ENCODE data around the gene DNM2. TPM values are rescaled to one million over a fixed set of nuclear protein-coding genes. Genes with fewer than 3 reads are reported as not detected.
"Not testable (repeated sequence)": the region's sequence is repeated elsewhere in the genome, so short reads cannot be mapped to it uniquely, and the experiment has no call there.

The DNM2 gene
- total RNA-seq, 3 donors from 2014 or later = 83.1 to 98.6 (median 84.5) TPM

DNA sequence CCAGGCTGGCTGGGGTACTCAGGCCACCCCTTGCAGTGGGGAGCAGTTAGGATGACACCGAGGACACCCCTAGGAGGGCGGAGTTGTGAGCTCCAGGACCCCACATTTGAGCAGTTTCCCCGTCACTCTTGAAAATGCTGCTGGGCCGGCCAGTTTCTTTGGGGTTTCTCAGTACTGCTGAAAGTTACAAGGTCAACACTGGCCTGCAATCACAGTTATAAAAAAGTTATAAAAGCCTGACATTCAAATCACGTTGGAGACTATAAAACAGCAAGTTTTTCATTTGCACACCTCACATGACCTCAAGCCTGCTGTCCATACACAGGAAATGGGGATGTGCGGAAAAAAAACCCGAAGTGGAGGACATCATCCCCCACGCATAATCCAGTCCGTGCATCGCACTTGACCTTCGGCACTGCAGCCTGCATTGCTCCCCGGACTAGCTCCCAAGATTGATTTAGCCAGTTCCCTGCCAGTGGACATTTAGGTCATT lies 27.0 kb downstream of the DNM2 start:
- H3K4me1 ChIP-seq = peaks cover 10 to 23% of the 10 kb centered on the region in 2 donors
- peak overlapping the region in 1 of 3 donors; percentile 6 for H3K4me3 ChIP-seq
- intact Hi-C loops (cut with DNase I; ENCODE audit: low total_unique reads) = no loop called here
- no peaks in the 10 kb centered on the region for H3K27me3 ChIP-seq
- H3K9me3 ChIP-seq = no peaks in the 10 kb centered on the region
- TF ChIP-seq POLR2AphosphoS5 (IDR thresholded peaks at IDR 0.05) = no peak
- no peak for TF ChIP-seq POLR2A (IDR thresholded peaks at IDR 0.05)
- peak overlapping the region; percentile 57 to 68 for H3K27ac ChIP-seq
- no peak for DNase-seq (ENCODE audit: low spot score in 2 of 2)
- H3K36me3 ChIP-seq = no peaks in the 10 kb centered on the region

DNA sequence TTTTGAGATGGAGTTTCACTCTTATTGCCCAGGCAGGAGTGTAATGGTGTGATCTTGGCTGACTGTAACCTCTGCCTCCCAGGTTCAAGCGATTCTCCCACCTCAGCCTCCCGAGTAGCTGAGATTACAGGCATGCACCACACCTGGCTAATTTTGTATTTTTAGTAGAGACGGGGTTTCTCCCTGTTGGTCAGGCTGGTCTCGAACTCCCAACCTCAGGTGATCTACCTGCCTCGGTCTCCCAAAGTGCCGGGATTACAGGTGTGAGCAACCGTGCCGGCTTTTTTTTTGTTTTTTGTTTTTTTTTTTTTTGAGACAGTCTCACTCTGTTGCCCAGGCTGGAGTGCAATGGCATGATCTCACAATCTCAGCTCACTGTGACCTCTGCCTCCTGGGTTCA lies 28.6 kb downstream of the DNM2 start:
- H3K4me3 ChIP-seq; intact Hi-C loops (cut with DNase I; ENCODE audit: low total_unique reads); H3K36me3 ChIP-seq; H3K27ac ChIP-seq; H3K27me3 ChIP-seq; DNase-seq (ENCODE audit: low spot score in 2 of 2); H3K9me3 ChIP-seq: not testable (repeated sequence)
- H3K4me1 ChIP-seq = peaks cover 10 to 28% of the 10 kb centered on the region in 2 donors

DNA sequence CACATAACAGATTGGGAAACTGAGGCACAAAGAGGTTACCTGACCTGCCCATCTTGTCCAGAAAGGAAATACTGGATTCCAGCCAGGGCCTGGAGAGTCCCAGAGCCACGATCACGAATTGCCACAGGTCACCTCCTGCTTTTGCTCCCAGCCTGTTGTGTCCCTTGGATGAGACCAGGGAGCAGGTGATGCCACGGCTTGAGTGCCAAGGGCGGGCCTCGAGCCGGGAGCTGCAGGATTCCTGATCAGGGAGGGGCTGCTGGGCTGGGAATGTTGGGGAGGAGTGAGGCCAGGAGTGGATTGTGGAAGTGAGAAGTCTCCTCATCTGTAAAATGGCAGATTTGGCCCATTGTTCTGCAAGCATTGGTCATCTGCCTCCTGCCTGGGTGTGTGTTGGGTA lies 29.4 kb downstream of the DNM2 start:
- Histone ChIP-seq H3K4me3 (no peak overlapping the region), H3K4me1 (peaks cover 10 to 31% of the 10 kb centered on the region in 2 donors), H3K27ac (peak overlapping the region; percentile 64 to 73), H3K27me3 (no peaks in the 10 kb centered on the region), H3K36me3 (no peaks in the 10 kb centered on the region), H3K9me3 (no peaks in the 10 kb centered on the region)
- DNase-seq (ENCODE audit: low spot score in 2 of 2) = no peak
- intact Hi-C loops (cut with DNase I; ENCODE audit: low total_unique reads) = no loop called here
- TF ChIP-seq POLR2A (IDR thresholded peaks at IDR 0.05) (no peak), POLR2AphosphoS5 (IDR thresholded peaks at IDR 0.05) (no peak)
- TF ChIP-seq, protein P1, sequence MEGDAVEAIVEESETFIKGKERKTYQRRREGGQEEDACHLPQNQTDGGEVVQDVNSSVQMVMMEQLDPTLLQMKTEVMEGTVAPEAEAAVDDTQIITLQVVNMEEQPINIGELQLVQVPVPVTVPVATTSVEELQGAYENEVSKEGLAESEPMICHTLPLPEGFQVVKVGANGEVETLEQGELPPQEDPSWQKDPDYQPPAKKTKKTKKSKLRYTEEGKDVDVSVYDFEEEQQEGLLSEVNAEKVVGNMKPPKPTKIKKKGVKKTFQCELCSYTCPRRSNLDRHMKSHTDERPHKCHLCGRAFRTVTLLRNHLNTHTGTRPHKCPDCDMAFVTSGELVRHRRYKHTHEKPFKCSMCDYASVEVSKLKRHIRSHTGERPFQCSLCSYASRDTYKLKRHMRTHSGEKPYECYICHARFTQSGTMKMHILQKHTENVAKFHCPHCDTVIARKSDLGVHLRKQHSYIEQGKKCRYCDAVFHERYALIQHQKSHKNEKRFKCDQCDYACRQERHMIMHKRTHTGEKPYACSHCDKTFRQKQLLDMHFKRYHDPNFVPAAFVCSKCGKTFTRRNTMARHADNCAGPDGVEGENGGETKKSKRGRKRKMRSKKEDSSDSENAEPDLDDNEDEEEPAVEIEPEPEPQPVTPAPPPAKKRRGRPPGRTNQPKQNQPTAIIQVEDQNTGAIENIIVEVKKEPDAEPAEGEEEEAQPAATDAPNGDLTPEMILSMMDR (IDR thresholded peaks at IDR 0.05) = no peak

DNA sequence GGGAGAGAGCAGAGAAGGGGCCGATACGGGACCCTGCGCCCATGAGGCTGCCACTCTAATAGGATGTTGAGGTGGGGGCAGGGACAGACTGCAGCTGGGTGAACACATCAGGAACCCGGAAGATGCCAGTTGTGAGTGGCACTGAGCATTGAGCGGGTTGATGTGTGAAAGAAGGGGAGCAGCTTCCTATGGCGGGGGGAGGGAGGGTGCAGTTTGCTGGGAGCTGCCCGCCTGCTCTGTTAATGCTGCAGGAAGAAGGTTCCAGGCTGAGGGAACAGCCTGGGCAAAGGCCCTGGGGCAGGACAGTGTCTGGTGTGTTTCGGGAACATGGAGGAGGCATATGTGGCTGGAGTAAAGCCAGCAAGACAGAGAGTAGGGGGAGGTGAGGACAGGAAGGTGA lies 29.8 kb downstream of the DNM2 start:
- Histone ChIP-seq H3K4me3 (no peak overlapping the region), H3K9me3 (no peaks in the 10 kb centered on the region), H3K27me3 (no peaks in the 10 kb centered on the region), H3K4me1 (peaks cover 10 to 31% of the 10 kb centered on the region in 2 donors), H3K36me3 (no peaks in the 10 kb centered on the region), H3K27ac (peak overlapping the region; percentile 64 to 73)
- no peak for DNase-seq (ENCODE audit: low spot score in 2 of 2)
- TF ChIP-seq, protein P1 (IDR thresholded peaks at IDR 0.05) = no peak
- no peak for TF ChIP-seq POLR2A (IDR thresholded peaks at IDR 0.05)
- TF ChIP-seq POLR2AphosphoS5 (IDR thresholded peaks at IDR 0.05) = no peak
- intact Hi-C loops (cut with DNase I; ENCODE audit: low total_unique reads) = no loop called here

DNA sequence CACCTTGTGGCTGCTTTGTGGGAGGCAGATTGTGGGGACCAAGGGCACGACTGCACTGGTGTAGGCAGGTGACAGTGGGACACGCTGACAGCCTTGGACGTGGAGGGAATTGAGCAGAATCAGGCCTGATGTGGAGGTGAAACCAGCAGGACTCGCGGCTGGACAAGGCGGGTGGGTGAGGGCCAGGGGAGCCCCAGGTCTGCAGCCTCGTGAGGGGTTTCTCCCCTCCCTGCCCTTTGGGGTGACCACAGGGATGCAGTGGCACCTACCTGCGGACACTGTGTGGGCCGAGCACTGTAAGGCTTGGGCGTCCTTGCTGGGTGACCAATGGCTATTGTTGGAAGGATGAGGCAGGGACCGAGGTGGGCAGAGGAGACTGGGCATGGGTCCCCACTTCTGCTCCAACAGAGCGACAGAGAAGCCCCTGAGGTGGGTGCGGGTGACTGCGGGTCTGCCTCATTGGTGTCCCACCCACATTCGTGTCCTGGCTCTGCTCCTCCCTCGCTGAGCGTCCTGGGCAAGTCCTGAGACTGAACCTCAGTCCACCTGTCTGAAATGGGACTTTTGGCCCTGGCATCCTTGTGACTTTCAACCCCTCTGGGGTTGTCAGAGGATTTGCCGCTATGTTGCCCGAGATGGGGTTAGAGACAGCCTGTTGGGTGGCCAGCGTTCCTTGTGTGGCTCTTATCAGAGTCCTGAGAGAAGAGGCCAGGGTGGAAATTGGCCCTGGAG lies 30.5 kb downstream of the DNM2 start:
- no peak for TF ChIP-seq POLR2AphosphoS5 (IDR thresholded peaks at IDR 0.05)
- TF ChIP-seq POLR2A (IDR thresholded peaks at IDR 0.05) = no peak
- intact Hi-C loops (cut with DNase I; ENCODE audit: low total_unique reads) = no loop called here
- no peak for DNase-seq (ENCODE audit: low spot score in 2 of 2)
- Histone ChIP-seq H3K27ac (peak overlapping the region; percentile 66 to 73), H3K36me3 (no peaks in the 10 kb centered on the region), H3K27me3 (no peaks in the 10 kb centered on the region), H3K4me3 (no peak overlapping the region), H3K9me3 (no peaks in the 10 kb centered on the region), H3K4me1 (peaks cover 10 to 31% of the 10 kb centered on the region in 2 donors)

DNA sequence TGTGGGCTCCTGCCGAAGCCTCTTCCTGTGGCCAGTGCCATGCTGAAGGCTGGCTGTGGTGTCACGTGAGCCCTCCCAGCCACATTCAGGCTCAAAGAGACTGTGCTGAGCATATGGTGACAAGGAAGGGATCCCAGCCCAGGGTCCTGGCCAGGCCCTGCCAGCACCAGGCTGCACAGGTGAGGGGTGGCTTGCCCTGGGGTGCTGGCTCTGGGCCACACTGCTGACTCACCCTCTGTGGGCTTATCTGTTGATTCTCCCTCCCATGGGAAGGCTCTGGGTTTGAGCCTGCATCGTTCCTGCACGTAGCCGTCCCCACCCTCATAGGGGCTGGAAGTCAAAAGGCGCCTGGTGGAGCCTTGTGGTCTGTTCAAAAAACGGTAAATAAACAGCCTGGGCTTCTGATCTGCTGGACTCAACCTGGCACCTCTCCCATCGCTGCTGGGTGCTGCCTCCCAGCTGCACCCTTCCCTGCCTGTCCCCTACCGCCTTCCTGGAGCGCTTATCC lies 31.1 kb downstream of the DNM2 start:
- no peaks in the 10 kb centered on the region for H3K9me3 ChIP-seq
- intact Hi-C loops (cut with DNase I; ENCODE audit: low total_unique reads) = no loop called here
- peak overlapping the region; percentile 66 to 73 for H3K27ac ChIP-seq

More for the DNA sequence above, 31.1 kb downstream of the DNM2 start:
- no peak for DNase-seq (ENCODE audit: low spot score in 2 of 2)
- H3K4me1 ChIP-seq = peaks cover 10 to 31% of the 10 kb centered on the region in 2 donors
- H3K36me3 ChIP-seq = no peaks in the 10 kb centered on the region
- TF ChIP-seq, protein P1 (IDR thresholded peaks at IDR 0.05) = no peak
- TF ChIP-seq POLR2AphosphoS5 (IDR thresholded peaks at IDR 0.05) (no peak), POLR2A (IDR thresholded peaks at IDR 0.05) (no peak)
- H3K4me3 ChIP-seq = no peak overlapping the region
- H3K27me3 ChIP-seq = no peaks in the 10 kb centered on the region
